ES-I3 (cell line): ENCODE results near the gene UCK1.

Experiments
- H3K36me3 ChIP-seq: 2 replicates; pipeline ENCODE4 v1.6.1; 2013; ENCODE audit warnings: mild to moderate bottlenecking, low read length, control low read depth, moderate library complexity; ENCODE audit not compliant: insufficient read depth
- H3K4me1 ChIP-seq: 2 replicates; pipeline ENCODE4 v1.6.1; 2013; ENCODE audit warnings: mild to moderate bottlenecking, control low read depth, low read length; ENCODE audit not compliant: insufficient read depth
- H3K9ac ChIP-seq: 2 replicates; pipeline ENCODE4 v1.6.1; 2013; ENCODE audit warnings: low read depth, mild to moderate bottlenecking, low read length, moderate library complexity
- H3K9me3 ChIP-seq: 2 replicates; pipeline ENCODE4 v1.6.1; 2013; ENCODE audit warnings: mild to moderate bottlenecking, low read length, moderate library complexity; ENCODE audit not compliant: control insufficient read depth, insufficient read depth

Gene UCK1

GRCh38 chr9:131502781-131503625, 28.1 kb downstream of the UCK1 start, which contains the start of gene POMT1:
Gene POMT1, plus strand, starts transcription at chr9:131502918. Its CDS starts 1,301 bp downstream, at chr9:131504219.
- Histone ChIP-seq H3K4me1 (no peaks in the 10 kb centered on the region; the same call in 1 of the 2 replicates), H3K36me3 (peaks cover 7% of the 10 kb centered on the region), H3K9me3 (no peaks in the 10 kb centered on the region), H3K9ac (peak within 1 kb of the TSS; percentile 71)

DNA sequence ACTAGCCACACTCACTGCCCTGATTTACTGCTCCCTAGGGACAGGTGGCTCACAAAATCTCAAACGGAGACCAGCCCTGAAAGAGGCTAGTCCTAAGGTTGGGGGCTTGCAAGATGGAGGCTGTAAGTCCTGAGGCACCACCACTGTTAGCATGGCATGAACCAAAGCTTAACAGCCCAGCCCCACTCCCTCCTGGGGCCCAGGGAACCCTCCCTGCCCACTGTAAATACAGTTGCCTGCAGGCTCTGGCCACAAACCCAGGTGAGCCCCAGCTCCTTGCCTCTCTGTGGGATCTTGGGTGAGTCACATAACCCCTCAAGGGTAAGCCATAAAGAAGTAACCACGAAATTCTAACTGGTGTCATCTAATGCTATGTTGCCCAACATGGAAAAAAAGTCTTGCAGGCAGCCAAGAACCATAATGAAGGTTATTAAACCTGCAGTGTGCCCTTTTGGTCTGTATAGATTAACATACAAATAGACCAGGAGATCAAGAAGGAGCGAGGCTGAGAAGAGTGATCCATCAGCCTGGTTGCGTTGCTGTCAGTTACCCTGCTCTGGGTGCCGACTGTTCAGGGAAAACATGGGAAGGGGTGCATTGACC, 30.0 kb downstream of the UCK1 start:
- no peaks in the 10 kb centered on the region for H3K9me3 ChIP-seq
- H3K9ac ChIP-seq, result no peak overlapping the region
- peaks cover 17% of the 10 kb centered on the region for H3K36me3 ChIP-seq
- H3K4me1 ChIP-seq, result no peaks in the 10 kb centered on the region; the same call in 1 of the 2 replicates

DNA sequence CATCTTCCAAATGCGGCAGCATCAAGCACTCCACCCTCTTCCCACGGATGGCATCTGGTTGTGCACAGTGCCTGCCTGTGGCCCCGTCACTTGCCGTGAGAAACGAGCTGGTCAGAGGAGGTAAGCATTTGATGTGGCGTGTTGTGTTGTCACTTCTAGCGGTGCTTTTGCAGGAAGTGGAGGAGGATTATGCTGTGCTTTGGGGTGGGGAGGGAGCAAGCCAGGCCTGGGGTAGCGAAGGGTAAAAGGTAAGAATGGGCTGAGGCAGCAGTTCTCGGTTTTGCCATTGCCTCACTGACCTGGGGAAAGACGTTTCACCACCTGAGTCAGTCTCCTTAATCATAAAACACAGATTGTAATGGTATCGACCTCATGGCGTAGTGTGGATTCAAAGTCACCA, 30.7 kb downstream of the UCK1 start:
- Histone ChIP-seq H3K9me3 (no peaks in the 10 kb centered on the region), H3K36me3 (peaks cover 22% of the 10 kb centered on the region), H3K4me1 (no peaks in the 10 kb centered on the region; the same call in 1 of the 2 replicates), H3K9ac (no peak overlapping the region)

DNA sequence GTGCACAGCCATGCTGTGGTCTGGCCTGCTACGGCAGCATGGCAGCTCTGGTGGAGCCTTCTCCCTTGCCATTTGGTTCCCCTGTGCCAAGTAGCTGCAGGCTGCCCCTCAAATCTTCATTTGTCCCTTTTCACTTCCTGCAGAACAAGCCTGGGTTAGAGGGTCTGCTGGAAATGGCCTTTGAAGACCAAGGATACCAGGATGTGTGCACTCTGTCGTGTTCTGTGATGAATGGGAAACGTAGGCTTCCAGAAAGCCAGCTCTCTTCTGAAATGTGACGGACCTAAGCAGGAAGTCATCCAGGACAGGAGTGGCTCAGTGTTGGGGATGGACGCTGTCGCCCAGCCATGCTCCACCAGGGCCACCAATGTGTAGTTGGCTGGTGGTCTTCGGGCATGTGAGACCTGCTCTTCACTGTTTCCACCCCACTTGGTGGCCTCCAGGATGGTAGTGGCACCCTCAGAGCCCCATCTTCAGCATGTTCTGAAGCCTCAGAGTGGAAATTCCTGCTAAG, 31.8 kb downstream of the UCK1 start:
- no peaks in the 10 kb centered on the region for H3K9me3 ChIP-seq
- H3K4me1 ChIP-seq, result no peaks in the 10 kb centered on the region; the same call in 1 of the 2 replicates
- peaks cover 30% of the 10 kb centered on the region for H3K36me3 ChIP-seq
- no peak overlapping the region for H3K9ac ChIP-seq

DNA sequence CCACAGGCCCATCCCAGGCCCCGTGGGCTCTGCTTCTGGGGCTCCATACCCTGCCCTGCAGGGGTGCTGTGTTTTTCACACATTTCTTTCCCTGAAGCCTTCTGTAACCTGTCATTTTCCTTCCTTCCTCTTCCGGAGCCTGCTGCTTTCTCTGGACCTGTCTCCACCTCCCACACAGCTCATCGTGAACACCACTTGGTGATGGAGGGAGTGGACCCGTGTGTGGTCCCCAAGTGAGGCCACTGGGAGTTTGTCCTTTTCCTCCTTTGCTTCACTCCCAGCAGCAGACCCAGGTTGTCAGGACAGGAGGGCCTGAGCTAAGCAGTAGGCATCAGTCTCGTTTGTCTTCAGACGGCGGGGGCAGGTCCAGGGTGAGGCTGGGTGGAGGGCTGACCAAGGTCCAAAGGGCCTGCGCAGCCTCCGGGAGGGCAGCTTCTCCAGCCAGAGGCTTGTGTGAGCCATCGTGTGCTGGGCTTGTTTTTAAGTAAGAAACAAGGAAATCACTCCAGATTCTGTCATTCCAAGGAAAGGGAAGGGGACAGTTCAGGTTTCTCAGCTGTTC, 34.1 kb downstream of the UCK1 start:
- Histone ChIP-seq H3K4me1 (no peaks in the 10 kb centered on the region; the same call in 1 of the 2 replicates), H3K36me3 (peaks cover 53% of the 10 kb centered on the region), H3K9ac (no peak overlapping the region), H3K9me3 (no peaks in the 10 kb centered on the region)

DNA sequence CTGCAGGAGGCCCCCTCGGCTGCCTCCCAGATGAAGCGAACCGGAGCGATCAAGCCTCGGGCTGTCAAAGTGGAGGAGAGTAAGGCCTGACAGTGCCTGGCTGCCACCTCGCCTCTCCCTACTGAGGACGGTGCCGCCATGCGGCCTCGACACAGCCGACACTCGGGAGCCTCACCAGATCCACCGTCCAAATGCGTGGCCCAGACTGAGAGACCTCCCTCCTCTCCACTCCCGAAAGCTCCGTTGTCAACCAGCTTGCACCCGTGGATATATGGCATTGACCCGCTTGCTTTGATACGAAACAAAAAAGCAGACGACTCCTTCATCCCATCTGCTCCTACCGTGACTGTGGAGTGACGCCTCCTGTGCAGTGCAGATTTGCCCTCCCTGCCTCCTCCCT, 35.3 kb downstream of the UCK1 start:
- Histone ChIP-seq H3K9me3 (no peaks in the 10 kb centered on the region), H3K9ac (no peak overlapping the region), H3K4me1 (no peaks in the 10 kb centered on the region), H3K36me3 (peaks cover 64% of the 10 kb centered on the region)

DNA sequence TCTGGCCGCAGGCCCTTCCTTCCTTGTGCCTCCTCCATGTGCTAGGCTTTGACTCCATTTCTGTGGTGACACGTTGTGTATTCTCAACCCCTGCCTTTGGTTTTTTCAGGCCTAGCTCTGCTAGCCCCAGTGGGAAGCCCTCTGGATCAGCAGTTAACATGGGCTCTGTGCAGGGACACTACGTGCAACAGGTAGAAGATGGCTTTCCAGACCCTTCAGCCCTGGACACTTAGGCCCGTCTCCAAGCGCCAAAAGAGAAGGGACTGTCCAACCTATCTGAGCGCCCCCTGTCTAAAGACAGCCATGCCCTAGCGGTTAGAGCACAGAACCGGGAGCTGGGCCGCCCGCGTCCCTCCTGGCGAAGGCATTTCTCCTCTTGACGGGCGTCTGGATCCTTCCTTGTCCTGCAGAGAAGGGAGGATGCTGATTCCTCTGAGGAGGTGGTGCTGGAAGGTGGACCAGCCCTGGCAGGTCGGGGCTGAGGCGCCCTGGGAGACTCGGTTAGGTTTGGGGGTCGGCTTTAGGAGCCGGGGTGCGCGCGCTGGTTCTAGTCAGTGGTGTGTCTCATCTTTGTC, 36.7 kb downstream of the UCK1 start:
- no peaks in the 10 kb centered on the region for H3K9me3 ChIP-seq
- H3K9ac ChIP-seq, result no peak overlapping the region
- H3K4me1 ChIP-seq, result no peaks in the 10 kb centered on the region
- H3K36me3 ChIP-seq, result peaks cover 76% of the 10 kb centered on the region

DNA sequence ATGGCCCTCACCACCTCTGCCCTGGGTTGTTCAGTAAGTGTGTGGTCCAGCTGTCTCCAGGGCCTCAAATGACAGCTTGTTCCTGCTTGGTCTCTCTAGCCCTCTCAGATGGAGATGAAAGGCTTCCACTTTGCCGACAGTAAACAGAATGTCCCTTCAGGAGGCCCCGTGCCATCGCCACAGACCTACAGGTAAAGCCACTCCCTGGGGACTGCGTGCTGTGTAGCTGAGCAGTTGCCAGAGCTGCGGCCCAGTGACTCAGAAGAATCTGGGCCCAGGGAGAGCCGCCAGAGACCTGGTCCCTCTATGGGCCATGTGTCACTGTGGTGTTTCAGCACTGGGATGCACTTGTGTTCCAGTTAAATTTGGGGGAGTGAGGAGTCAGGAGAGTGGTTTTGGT, 39.0 kb downstream of the UCK1 start:
- H3K36me3 ChIP-seq, result peaks cover 72% of the 10 kb centered on the region
- H3K9me3 ChIP-seq, result no peaks in the 10 kb centered on the region
- H3K9ac ChIP-seq, result no peak overlapping the region
- H3K4me1 ChIP-seq, result no peaks in the 10 kb centered on the region

DNA sequence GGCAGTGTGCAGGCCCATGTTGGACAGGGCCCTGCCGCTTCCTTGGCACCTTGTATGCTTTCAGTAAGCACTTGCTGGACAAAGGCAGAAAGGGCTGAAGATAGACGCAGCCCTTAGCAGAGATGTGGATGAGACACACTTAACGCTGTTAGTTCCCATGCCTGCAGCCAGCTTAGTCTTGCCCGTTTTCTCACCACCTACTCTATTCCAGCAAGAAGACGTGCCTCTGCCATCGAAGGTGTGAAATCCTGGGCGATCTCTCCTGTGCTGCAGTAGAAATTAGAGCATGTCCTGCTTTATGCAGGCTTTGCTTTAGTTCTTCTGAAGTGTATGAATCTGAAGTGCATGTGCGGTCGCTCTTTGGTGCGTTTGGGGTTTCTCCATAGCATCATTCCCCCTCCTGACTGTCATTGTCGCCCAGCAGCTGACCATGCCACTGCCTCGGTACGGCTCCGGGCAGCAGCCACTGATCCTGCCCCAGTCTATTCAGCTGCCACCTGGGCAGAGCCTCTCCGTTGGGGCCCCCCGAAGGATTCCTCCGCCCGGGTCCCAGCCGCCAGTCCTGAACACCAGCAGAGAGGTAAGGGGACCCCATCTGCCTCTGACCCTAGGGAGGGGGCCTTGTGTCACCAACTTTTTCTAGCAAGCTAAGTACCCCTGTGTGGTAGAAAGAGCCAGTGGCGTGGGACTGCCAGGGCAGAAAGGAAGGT, 39.9 kb downstream of the UCK1 start:
- Histone ChIP-seq H3K9me3 (no peaks in the 10 kb centered on the region), H3K36me3 (peaks cover 71% of the 10 kb centered on the region), H3K4me1 (no peaks in the 10 kb centered on the region), H3K9ac (no peak overlapping the region)

DNA sequence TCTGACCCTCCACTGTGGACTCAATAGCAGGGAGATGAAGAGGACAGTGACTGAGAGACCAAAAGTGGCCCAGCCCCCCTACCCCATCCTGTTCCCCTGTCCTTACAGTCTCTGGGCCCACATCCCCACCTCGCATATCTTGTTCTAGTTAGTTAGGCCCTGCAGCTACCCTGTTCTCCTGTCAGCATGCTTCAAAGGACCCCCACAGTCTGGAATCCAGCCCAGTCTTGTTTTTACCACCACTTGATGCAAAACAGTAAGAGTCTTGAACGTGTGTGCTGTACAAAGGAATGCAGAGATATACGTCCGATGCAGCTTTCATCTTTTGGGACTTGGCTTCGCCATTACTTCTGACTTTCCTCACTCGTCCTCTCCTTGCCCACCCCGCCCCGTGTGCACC, 40.5 kb downstream of the UCK1 start:
- Histone ChIP-seq H3K36me3 (peaks cover 68% of the 10 kb centered on the region), H3K4me1 (no peaks in the 10 kb centered on the region), H3K9me3 (no peaks in the 10 kb centered on the region), H3K9ac (no peak overlapping the region)

GRCh38 chr9:131487621-131488031, 43.4 kb downstream of the UCK1 start:
- Histone ChIP-seq H3K9me3 (no peaks in the 10 kb centered on the region), H3K9ac (no peak overlapping the region), H3K4me1 (no peaks in the 10 kb centered on the region), H3K36me3 (peaks cover 66% of the 10 kb centered on the region)

DNA sequence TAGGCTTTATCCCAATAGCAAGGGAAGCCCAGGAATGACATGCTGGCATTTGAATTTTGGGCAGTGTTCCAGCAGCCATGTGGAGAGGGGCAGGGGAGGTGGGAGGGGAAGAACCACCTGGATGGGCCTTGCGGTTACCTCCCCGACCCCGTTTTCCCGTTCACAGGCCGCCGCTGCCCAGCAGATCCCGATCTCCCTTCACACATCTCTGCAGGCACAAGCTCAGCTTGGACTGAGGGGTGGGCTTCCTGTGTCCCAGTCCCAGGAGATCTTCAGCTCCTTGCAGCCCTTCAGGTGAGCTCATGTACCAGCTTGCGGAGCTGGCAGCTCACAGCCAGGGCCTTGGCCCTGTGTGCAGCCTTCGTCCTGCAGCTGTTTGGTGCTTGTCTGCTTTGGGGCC, 44.1 kb downstream of the UCK1 start:
- Histone ChIP-seq H3K4me1 (no peaks in the 10 kb centered on the region), H3K9me3 (no peaks in the 10 kb centered on the region), H3K9ac (no peak overlapping the region), H3K36me3 (peaks cover 62% of the 10 kb centered on the region)

- Histone ChIP-seq H3K4me1 (no peaks in the 10 kb centered on the region), H3K9ac (no peak overlapping the region), H3K36me3 (peaks cover 54% of the 10 kb centered on the region), H3K9me3 (no peaks in the 10 kb centered on the region)
These were observed 45.2 kb downstream of the UCK1 start for GRCh38 chr9:131485728-131486422.
